Measurements from ENCODE around the gene FAM221B.

Gene FAM221B

DNA sequence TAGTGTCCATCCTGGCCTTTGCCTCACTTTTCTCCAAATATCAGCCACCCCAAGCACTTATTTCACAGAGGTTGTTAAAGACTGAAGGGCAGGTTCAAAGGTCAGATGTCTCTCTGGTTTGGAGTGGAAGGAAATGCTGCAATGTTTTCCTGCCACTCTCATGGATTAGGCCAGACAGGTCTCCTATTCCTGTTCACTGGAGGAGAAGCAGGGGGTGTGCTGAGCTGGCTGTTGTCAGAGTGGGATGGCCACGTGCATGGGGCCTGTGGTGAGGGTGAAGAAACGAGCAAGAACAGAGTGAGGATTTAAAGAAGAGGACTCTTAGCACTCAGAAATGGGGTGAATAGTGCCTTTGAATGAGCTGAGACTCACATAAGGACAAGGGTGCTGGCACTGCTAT lies 7.2 kb upstream of the FAM221B start:
- TF ChIP-seq, protein P1, sequence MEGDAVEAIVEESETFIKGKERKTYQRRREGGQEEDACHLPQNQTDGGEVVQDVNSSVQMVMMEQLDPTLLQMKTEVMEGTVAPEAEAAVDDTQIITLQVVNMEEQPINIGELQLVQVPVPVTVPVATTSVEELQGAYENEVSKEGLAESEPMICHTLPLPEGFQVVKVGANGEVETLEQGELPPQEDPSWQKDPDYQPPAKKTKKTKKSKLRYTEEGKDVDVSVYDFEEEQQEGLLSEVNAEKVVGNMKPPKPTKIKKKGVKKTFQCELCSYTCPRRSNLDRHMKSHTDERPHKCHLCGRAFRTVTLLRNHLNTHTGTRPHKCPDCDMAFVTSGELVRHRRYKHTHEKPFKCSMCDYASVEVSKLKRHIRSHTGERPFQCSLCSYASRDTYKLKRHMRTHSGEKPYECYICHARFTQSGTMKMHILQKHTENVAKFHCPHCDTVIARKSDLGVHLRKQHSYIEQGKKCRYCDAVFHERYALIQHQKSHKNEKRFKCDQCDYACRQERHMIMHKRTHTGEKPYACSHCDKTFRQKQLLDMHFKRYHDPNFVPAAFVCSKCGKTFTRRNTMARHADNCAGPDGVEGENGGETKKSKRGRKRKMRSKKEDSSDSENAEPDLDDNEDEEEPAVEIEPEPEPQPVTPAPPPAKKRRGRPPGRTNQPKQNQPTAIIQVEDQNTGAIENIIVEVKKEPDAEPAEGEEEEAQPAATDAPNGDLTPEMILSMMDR (IDR thresholded peaks at IDR 0.05; ENCODE audit: poor library complexity, severe bottlenecking) = no peak
- H3K4me1 ChIP-seq (ENCODE audit: insufficient read depth, poor library complexity, severe bottlenecking) = no peaks in the 10 kb centered on the region
- ATAC-seq (ENCODE audit: low read depth) = no peak
- H3K27ac ChIP-seq (ENCODE audit: poor library complexity, severe bottlenecking) = no peak overlapping the region
- no peaks in the 10 kb centered on the region for H3K27me3 ChIP-seq (ENCODE audit: insufficient read depth, poor library complexity, severe bottlenecking)
- no peak overlapping the region for H3K4me3 ChIP-seq (ENCODE audit: severe bottlenecking)
- no peaks in the 10 kb centered on the region for H3K9me3 ChIP-seq (ENCODE audit: severe bottlenecking)
- no peaks in the 10 kb centered on the region for H3K36me3 ChIP-seq (ENCODE audit: low read depth)
- DNase-seq (ENCODE audit: low spot score) = no peak

DNA sequence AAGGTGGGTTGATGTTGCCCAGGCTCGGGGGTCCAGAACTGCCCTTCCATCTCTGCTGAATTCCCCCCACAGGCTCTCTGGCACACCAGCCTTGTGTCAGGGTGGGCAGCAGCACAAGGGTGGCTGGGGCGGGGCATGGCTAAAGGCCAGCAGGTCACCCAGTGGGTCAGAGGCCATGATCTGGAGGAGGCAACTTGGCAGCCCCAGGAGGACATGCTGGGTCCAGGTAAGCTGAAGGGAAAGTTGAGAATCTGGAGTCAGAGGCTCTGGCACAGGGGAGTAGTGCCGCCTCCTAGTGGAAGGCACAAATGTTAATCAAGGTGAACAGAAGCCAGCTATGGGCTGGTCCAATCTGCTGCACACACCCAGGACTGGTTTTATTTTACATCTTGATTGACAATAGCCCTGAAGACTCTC lies 6.7 kb upstream of the FAM221B start:
- DNase-seq (ENCODE audit: low spot score) = peak; percentile 52
- Histone ChIP-seq H3K27me3 (ENCODE audit: insufficient read depth, poor library complexity, severe bottlenecking) (no peaks in the 10 kb centered on the region), H3K27ac (ENCODE audit: poor library complexity, severe bottlenecking) (no peak overlapping the region), H3K4me3 (ENCODE audit: severe bottlenecking) (no peak overlapping the region), H3K36me3 (ENCODE audit: low read depth) (no peaks in the 10 kb centered on the region), H3K9me3 (ENCODE audit: severe bottlenecking) (no peaks in the 10 kb centered on the region), H3K4me1 (ENCODE audit: insufficient read depth, poor library complexity, severe bottlenecking) (no peaks in the 10 kb centered on the region)
- TF ChIP-seq, protein P1 (IDR thresholded peaks at IDR 0.05; ENCODE audit: poor library complexity, severe bottlenecking) = no peak
- no peak for ATAC-seq (ENCODE audit: low read depth)

DNA sequence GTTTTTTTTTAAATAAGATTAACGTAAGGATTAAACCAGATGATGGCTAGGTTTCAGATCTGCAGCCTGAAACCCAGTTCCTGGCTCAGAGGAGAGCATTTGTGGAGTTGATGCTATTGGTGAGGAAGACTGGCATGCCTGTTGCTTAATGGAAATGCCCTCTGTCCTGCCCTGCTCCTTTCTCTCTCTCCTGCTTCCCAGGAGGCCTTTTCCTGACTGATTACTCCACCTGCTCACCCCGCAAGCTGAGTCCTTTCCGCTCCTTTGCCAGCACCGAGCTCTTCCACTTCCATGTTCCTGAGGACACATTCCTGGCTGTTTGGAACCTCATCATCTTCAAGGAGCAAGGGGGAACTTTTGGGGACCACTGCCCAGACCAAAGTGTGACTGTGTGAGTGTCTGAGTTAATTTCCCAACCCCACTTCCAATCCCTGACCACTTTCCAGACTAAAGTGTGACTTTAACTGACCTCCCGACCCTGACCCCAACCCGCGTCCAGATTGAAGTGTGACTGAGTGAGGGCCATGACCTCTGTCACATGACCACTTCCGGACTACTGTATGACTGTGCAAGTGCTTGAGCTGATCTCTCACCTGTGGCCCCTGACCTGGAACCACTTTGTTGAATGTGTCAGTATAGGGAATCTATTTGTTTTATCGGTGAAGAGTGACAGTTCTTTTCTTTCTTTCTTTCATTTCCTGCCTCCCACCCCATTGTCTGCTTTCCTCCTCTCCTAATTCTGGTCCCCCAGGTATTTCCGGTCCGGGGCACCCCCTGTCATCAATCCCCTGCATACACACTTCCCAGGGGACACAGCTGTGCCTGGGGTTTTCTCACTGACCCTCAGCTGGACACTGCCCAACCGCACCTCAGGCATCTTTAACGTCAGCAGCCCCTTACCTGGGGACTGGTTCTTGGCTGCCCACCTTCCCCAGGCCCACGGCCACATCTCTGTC lies 6.0 kb upstream of the FAM221B start:
- DNase-seq (ENCODE audit: low spot score) = no peak
- ATAC-seq (ENCODE audit: low read depth) = no peak
- no peaks in the 10 kb centered on the region for H3K9me3 ChIP-seq (ENCODE audit: severe bottlenecking)
- H3K4me3 ChIP-seq (ENCODE audit: severe bottlenecking) = no peak overlapping the region
- peaks cover 3% of the 10 kb centered on the region for H3K4me1 ChIP-seq (ENCODE audit: insufficient read depth, poor library complexity, severe bottlenecking)
- no peak overlapping the region for H3K27ac ChIP-seq (ENCODE audit: poor library complexity, severe bottlenecking)
- no peaks in the 10 kb centered on the region for H3K27me3 ChIP-seq (ENCODE audit: insufficient read depth, poor library complexity, severe bottlenecking)
- H3K36me3 ChIP-seq (ENCODE audit: low read depth) = no peaks in the 10 kb centered on the region
- TF ChIP-seq, protein P1 (IDR thresholded peaks at IDR 0.05; ENCODE audit: poor library complexity, severe bottlenecking) = no peak

DNA sequence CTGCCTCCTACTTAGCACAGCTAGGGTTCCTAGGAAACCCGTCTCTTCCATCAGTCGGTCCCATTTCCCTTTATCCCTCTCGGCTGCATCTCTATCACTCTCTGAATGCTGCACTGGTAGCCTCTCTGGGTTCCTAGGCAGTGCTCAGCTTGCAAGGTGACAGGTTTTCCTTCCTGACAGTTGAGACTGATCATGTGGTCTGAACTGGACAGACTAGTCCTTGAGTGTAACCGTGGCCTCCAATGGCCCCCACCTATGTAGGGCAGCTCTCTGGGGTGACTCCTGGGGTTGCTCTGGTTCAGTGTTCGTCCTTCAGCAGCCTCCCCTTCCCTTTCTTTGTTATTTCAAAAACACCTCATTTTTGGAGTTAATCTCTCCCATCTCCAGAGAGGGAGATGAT lies 4.3 kb upstream of the FAM221B start:
- Histone ChIP-seq H3K27me3 (ENCODE audit: insufficient read depth, poor library complexity, severe bottlenecking) (no peaks in the 10 kb centered on the region), H3K36me3 (ENCODE audit: low read depth) (no peaks in the 10 kb centered on the region), H3K9me3 (ENCODE audit: severe bottlenecking) (no peaks in the 10 kb centered on the region), H3K27ac (ENCODE audit: poor library complexity, severe bottlenecking) (no peak overlapping the region), H3K4me1 (ENCODE audit: insufficient read depth, poor library complexity, severe bottlenecking) (peaks cover 3% of the 10 kb centered on the region), H3K4me3 (ENCODE audit: severe bottlenecking) (no peak overlapping the region)
- ATAC-seq (ENCODE audit: low read depth) = no peak
- TF ChIP-seq, protein P1 (IDR thresholded peaks at IDR 0.05; ENCODE audit: poor library complexity, severe bottlenecking) = no peak
- no peak for DNase-seq (ENCODE audit: low spot score)

DNA sequence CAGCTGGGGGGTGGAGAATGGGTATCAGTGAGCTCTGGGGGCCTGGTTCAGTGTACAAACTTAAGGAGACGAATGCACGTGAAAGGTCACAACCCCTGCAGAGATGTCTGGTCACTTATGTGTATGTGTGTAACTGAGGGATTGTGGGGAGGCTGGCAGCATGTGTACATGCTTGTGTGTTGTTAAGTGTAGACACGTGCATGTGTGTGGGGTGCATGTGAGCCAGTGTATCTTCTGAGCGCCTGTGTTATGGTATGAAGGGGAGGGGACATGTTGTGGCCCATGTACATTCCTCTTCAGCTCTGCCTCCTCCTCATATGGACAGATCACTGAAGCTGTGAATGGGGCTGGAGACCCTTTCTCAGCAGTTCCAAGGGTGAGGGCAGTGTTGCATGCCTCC lies 2.5 kb upstream of the FAM221B start:
- no peaks in the 10 kb centered on the region for H3K27me3 ChIP-seq (ENCODE audit: insufficient read depth, poor library complexity, severe bottlenecking)
- DNase-seq (ENCODE audit: low spot score) = no peak
- H3K36me3 ChIP-seq (ENCODE audit: low read depth) = no peaks in the 10 kb centered on the region
- no peak overlapping the region for H3K4me3 ChIP-seq (ENCODE audit: severe bottlenecking)
- H3K9me3 ChIP-seq (ENCODE audit: severe bottlenecking) = no peaks in the 10 kb centered on the region
- H3K27ac ChIP-seq (ENCODE audit: poor library complexity, severe bottlenecking) = no peak overlapping the region
- H3K4me1 ChIP-seq (ENCODE audit: insufficient read depth, poor library complexity, severe bottlenecking) = peaks cover 3% of the 10 kb centered on the region
- TF ChIP-seq, protein P1 (IDR thresholded peaks at IDR 0.05; ENCODE audit: poor library complexity, severe bottlenecking) = no peak
- ATAC-seq (ENCODE audit: low read depth) = no peak

Measured in RWPE2 (cell line).